NCI-H187 treated with DMSO at 0.1 percent for 48 hours (cell line): ENCODE measurements around the gene RTBDN.
A peak's percentile ranks its signal among the peaks of the same experiment; 100 is the strongest.
"Not testable (repeated sequence)": the region's sequence is repeated elsewhere in the genome, so short reads cannot be mapped to it uniquely, and the experiment has no call there.

Experiments
- DNase-seq: peaks from one replicate; lab custom pipeline; 2025; lab: John Stamatoyannopoulos, UW

The RTBDN gene

GRCh38 chr19:12856653-12857052 lies 22.3 kb upstream of the RTBDN start:
- no peak for DNase-seq

DNA sequence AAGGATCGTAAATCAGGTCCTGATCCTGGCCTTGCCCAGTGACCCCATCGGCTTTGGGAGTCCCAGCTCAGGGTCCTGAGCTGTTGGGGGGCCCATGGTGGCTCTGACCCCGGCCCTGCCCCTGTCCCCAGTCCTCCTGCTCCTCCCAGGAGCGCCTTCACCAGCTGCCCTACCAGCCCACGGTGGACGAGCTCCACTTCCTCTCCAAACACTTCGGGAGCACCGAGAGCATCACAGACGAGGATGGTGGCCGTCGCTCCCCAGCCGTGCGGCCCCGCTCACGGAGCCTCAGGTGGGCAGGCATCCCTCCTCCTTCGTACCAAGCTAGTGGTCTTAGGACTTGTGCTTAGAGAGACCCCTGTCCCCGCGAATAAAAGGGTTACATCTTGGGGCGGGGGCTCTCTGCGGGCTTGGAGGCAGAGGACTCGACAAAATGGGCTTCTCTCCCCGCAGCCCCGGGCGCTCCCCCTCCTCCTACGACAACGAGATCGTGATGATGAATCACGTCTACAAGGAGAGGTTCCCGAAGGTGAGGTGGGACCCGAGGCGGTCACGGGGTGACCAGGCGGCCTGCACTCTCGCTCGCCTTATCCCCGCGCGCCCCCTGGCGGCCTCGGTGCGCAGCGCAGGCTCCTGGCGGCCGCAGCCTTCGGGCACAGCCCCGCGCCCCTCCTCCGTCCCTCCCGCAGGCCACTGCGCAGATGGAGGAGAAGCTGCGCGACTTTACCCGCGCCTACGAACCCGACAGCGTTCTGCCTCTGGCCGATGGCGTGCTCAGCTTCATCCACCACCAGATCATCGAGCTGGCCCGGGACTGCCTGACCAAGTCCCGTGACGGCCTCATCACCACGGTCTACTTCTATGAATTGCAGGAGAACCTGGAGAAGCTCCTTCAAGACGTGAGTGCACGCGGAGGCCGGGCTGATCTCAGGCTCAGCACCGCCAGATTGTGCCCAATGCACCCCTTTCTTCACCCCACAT lies 13.1 kb upstream of the RTBDN start:
- no peak for DNase-seq

DNA sequence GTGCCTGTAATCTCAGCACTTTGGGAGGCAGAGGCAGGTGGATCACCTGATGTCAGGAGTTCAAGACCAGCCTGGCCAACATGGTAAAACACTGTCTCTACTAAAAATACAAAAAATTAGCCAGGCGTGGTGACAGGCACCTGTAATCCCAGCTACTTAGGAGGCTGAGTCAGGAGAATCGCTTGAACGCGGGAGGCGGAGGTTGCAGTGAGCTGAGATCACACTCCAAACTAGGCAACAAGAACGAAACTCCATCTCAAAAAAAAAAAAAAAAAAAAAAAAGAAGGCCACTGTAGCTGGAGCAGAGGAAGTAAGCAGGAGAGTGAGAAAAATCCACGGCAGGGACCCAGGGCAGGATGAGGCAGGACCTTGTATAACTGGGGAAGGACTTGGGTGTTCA lies 12.2 kb upstream of the RTBDN start:
- not testable (repeated sequence) for DNase-seq

DNA sequence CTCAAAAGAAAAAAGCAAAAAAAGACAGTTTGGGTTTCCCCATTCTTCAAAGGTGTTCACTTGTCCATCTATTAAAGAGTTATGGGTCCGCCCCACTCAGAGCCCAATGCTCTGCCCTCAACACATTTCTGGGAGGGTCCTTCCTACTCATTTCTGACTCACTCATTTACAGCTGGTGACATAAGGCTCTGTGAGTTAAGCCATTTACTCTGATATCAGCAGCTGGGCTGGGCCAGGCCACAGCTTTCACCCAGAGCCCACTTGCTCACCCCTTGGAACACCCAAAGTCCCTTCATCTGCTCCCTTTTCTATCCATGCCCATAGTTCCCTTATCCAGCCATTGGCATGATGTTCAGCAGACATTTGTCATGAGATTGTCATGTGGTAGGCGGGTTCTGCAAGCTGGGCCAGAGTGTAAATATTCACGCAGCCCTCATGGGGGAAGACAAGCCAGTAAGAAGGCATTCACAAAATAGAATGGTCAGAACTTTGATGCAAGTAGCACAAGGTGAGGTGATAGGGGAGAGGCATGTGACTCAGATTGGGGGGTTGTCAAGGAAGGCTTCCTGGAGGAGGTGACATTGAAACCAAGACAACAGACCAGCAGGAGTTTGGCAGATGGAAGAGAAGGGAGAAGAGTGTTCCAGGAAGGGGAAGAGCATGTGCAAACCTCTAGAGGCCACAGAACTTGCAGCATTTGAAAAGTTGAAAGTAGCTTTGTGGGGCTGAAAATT lies 9.8 kb upstream of the RTBDN start:
- no peak for DNase-seq

- DNase-seq: no peak
These were observed 8.9 kb upstream of the RTBDN start for GRCh38 chr19:12843328-12843727.

DNA sequence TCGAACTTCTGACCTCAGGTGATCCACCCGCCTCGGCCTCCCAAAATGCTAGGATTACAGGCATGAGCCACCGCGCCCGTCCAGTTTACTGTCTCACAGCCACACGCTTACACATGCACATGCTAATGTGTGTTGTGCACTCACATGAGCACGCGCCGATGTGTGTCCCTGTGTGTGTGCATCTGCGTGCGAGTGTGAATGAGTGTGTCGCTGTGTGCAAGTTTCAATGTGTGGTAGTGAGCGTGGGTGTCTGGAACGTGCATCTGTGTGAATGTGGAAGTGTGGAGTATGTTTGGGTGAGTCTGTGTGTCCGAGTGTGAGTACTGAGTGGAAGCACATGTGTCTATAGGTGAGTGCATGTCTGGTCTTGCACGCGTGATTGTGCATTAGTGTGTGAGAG lies 8.1 kb upstream of the RTBDN start:
- DNase-seq: no peak

- no peak for DNase-seq
These were observed 6.7 kb upstream of the RTBDN start for GRCh38 chr19:12841094-12841493.

DNA sequence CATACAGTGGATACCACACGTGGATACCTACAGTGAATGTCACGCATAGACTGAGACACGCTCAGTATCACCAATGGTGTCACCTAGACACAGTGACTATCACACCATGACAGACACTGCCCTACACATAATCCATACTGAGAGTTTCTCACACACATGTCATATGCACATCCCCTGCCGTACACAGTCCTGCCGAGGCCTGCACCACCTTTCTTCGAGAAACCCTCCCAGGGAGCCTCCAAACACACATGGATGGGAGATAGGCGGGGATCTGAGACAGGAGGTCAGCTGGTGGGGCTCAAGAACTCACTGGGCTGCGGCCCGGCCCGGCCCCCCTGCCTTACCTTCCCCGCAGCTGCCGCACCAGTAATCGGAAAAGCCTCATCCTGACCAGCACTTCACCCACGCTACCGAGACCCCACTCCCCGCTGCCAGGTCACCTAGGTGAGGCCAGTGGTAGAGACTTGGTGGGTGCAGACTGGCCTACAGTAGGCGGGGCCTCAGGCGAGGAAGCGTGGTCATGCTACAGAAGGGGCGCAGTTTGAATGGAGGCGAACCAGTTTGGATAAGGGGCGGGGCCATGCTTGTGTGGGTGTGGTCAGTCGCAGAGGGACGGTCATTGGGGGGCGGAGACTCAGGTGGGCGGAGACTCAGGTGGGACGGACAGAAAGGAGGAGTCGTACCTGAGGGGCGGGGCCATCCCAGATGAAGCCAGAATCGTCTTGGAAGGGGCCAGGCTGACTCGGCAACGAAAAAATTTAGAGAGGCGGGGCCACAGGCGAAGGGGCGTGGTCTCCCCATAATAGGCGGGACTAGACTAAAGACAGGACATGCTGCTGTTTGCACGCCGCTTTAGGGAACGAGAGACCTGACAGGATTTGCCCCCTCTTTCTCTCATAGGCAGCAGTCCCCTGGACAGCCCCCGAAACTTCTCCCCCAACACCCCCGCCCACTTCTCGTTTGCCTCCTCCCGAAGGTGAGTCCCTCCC lies 6.0 kb upstream of the RTBDN start:
- DNase-seq: peak; percentile 52

DNA sequence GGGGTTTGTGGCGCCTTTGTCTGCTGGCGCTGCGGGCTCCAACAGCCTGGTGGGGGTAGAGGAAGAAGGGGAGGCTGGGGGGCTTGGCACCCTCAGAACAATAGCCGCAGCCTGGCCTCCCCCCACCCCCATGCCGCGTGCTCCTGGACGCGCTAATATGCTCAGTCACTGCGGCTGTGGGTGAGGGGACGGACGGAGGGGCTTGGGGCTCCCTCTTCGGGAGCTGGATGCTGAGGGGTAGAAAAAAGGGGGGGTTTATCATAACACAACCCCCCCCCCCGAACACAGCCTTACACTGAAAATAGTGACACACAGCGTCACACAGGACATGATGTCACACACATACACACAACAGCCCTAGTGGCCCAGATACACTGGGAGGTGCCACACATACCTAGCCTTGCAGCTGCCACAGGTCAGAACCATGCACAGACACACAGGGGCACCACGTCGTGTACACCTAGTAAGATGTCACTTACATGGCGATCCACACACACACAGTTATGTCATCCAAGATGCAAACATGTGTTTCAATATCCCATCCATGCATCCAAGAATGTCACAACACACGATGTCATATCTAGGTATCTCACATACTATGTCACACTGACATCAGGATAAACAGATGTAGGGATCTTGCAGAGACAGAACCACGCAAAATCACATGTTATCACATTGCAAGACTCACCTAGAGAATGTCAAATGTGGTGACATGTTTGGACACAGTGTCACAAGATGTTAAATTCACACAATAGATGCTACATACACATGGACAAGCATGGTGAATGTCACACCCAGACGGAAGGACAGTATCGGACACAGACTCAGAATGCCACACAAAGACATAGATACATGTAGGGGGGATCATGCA lies 4.7 kb upstream of the RTBDN start:
- DNase-seq: no peak

DNA sequence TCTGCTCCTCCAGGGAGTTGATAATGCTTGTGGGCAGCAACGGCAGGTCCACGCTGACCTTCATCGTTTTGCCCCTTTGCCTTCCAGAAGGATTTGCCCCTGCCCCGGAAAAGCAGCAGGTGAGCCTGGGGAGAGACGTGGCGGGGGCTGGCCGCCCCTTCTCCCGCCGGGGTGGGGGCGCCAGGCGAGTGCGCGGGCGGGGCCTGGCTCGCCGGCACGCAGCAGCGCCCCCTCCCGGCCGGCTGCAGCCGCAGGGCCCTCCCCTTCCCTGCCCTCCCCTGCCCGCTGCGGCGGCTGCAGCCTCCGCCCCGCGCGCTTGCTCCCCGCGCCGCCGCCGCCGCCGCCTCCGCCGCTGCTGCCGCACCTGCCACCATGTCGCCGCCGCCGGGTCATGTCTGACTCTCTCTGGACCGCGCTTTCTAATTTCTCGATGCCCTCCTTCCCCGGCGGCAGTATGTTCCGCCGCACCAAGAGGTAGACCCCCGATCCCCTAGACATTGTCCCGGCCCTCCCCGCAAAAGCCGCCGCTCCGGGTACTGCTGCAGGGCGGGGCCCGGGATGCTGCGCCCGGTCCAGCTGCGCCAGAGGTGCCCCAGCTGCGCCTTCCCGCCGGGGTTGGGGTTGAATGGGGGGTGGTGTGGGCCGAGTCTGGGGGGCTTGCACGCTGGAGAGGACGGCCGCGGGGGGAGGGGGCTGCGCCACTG lies 4.0 kb upstream of the RTBDN start, which contains the start of gene MAST1:
MAST1 (plus strand) TSS at position 334 of the 704 bp plus-strand sequence; CDS start at position 392, 58 bp downstream.
- DNase-seq: no peak

DNA sequence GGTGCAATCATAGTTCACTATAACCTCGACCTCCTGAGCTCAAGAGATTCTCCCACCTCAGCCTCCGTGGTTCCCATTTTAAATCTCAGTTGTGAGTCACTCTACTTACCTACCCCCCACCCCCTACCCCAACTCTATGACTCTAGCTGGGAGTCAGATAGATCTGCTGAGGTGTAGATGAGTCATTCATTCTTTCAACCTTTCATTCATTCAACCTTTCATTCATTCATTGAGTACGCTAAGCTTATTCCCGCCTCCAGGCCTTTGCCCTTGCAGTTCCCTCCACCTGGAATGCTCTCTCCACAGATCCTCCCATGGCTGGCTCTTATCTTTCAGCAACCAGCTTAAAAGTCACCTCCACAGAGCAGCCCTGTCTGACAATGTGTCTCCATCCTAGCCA lies 2.8 kb upstream of the RTBDN start:
- DNase-seq: no peak

GRCh38 chr19:12836529-12836863 lies 2.1 kb upstream of the RTBDN start:
- DNase-seq: no peak

GRCh38 chr19:12834976-12835757 lies 788 bp upstream of the RTBDN start:
- DNase-seq: no peak

DNA sequence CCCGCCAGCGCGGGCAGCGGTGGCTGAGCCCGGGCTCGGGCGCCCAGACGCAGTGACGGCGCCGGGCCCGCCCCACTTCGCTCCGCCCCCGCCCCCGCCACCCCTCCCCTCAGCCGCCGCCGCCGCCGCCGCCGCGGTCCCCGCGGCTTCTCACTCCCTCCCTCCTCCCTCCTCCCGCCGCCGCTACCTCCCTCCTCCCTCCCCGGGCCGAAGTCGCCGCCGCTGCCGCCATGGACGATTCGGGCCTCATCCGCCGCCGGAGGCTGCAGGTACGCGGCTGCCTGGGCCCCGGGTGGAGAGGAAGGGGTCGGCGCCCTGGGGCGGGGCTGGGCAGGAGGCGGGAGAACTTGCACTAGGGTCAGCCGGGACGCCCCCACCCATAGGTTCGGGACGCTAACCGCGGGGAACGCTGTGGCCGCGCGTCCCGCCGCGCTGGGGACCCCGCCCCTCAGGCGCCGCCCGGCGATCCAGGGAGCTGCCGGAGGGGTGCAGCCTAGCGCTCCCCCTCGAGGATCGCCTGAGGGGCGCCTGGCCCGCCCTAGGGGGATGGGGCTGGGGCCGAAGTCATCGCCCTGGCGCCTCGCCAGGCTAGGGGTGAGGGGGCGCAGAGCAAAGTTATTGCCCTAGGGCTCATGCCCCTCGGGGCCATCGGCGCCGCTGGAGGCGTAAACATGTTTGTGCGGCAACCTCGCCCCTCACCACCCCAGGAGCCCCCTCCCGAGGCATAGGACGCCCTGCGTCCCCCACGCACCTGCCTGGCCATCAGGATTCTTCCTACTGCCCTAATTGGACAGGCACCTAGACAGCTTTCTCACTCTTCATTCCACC lies 427 bp downstream of the RTBDN start:
- no peak for DNase-seq

- no peak for DNase-seq
These were observed 1.0 kb downstream of the RTBDN start for GRCh38 chr19:12833418-12833737.

GRCh38 chr19:12828494-12828893 lies 5.9 kb downstream of the RTBDN start:
- no peak for DNase-seq

DNA sequence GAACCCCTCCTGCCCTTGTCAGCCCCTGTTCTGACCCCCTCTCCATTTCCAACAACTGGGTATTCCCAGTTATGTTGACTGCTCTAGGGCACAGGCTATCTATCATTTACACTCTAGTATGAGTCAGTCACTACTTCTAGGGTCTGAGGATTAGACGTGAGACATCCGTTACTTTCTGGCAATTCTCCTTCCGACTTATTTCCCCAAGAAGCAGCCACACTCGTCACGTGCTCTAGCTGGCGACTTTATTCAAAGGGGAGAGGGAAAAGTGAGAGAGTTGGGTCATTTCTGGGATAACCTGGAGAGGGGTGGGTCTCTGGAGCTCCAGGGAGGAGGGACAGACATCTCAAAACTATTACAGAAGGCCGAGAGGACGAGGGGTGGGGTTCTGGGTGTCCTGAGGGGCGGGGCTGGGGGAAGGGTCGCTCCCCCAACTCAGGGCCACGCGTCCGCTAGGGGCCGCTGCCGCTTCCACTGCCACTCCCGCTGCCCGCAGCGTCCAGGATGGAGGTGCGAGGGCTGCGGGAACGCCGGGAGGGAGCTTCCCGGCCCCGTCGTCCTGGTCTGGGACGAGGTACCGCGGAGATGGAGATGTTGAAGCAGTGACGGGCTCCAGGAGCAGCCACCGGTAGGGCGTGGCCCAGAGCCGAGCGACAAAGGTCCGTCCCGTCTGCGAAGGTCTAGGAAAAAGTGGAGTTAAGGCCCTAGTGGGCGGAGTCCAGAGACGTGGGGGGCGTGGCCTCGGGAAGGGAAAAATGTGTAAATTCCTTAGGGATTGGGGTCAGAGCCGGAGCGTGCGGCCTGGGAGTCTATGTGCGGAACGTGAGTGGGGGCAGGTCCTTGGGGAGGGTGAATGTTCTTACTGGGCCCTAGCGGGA lies 8.9 kb downstream of the RTBDN start:
- DNase-seq: no peak

DNA sequence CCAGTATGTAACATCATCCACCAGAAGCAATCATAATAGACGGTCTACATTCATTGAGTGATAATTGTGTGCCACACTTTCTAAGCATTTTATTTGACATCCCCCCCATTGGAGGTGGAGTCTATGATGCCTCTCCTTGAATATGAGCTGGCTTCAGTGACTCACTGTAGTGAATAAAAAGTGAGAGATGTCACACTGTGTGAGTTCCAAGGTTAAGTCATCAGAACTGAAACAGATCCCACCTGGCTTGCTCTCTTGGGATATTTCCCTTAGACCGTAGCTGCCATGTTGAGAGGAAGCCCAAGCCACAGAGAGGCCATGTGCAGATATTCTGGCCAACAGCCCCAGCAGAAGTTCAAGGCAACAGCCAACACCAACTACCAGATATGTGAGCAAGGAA lies 12.6 kb downstream of the RTBDN start:
- no peak for DNase-seq
